IMR-90 (cell line): ENCODE data around the gene MAPKAP1.

Experiments
- BHLHE40 ChIP-seq: fragments of 150-350 bp; IDR thresholded peaks from 2 replicates; pipeline ENCODE4 v1.6.1; 2016; ENCODE audit warnings: mild to moderate bottlenecking, low read depth, low read length
- CEBPB ChIP-seq: IDR thresholded peaks from 2 replicates; pipeline ENCODE4 v1.6.1; 2012; ENCODE audit warnings: low read depth, low read length, improper control_type of control experiment
- CTCF ChIP-seq: conservative IDR thresholded peaks from 2 replicates; pipeline ENCODE4 v1.5.1; 2012; ENCODE audit warnings: mild to moderate bottlenecking, low read depth, low read length, improper control_type of control experiment
- FOS ChIP-seq: fragments of 150-350 bp; IDR thresholded peaks from 2 replicates; pipeline ENCODE4 v1.6.1; 2016; ENCODE audit warnings: low read depth, low read length
- MAFK ChIP-seq: IDR thresholded peaks from 2 replicates; pipeline ENCODE4 v1.6.1; 2012; ENCODE audit warnings: low read depth, low read length, improper control_type of control experiment
- MXI1 ChIP-seq: IDR thresholded peaks from 2 replicates; pipeline ENCODE4 v1.6.1; 2012; ENCODE audit warnings: low read depth, mild to moderate bottlenecking, low read length, moderate library complexity, borderline replicate concordance
- POLR2A ChIP-seq: IDR thresholded peaks from 2 replicates; pipeline ENCODE4 v1.6.1; 2012; ENCODE audit warnings: mild to moderate bottlenecking, low read depth, low read length
- RAD21 ChIP-seq: IDR thresholded peaks from 2 replicates; pipeline ENCODE4 v1.6.1; 2012; ENCODE audit warnings: low read length, improper control_type of control experiment
- RCOR1 ChIP-seq: IDR thresholded peaks from 2 replicates; pipeline ENCODE4 v1.6.1; 2012; ENCODE audit warnings: mild to moderate bottlenecking, low read length, improper control_type of control experiment; ENCODE audit not compliant: insufficient replicate concordance
- RFX5 ChIP-seq: IDR thresholded peaks from 2 replicates; pipeline ENCODE4 v1.8.0; 2012; ENCODE audit warnings: low read depth, mild to moderate bottlenecking, low read length, moderate library complexity
- SMC3 ChIP-seq: fragments of 150-350 bp; IDR thresholded peaks from 2 replicates; pipeline ENCODE4 v1.6.1; 2016; ENCODE audit warnings: low read depth, mild to moderate bottlenecking, antibody characterized with exemption, low read length, moderate library complexity

GRCh38 chr9:125568621-125569020 is 138.4 kb downstream of the MAPKAP1 start:
- TF ChIP-seq SMC3 (no peak), RAD21 (no peak), CTCF (no peak), MXI1 (no peak), RFX5 (no peak), BHLHE40 (no peak), POLR2A (no peak), CEBPB (no peak), FOS (no peak), MAFK (no peak), RCOR1 (no peak)
